GM21529 (cell line): ENCODE results near the gene MED22.
A peak's percentile ranks its signal among the peaks of the same experiment; 100 is the strongest.
"Not testable (repeated sequence)": the region's sequence is repeated elsewhere in the genome, so short reads cannot be mapped to it uniquely, and the experiment has no call there.

Experiments
- ATAC-seq: cut with Tn5 transposase; IDR thresholded peaks from one replicate; pipeline ENCODE4 v1.9.1; 2021; ENCODE audit not compliant: unreplicated experiment

MED22 gene

GRCh38 chr9:133339641-133340040 lies 8.3 kb downstream of the MED22 start:
- no peak for ATAC-seq

DNA sequence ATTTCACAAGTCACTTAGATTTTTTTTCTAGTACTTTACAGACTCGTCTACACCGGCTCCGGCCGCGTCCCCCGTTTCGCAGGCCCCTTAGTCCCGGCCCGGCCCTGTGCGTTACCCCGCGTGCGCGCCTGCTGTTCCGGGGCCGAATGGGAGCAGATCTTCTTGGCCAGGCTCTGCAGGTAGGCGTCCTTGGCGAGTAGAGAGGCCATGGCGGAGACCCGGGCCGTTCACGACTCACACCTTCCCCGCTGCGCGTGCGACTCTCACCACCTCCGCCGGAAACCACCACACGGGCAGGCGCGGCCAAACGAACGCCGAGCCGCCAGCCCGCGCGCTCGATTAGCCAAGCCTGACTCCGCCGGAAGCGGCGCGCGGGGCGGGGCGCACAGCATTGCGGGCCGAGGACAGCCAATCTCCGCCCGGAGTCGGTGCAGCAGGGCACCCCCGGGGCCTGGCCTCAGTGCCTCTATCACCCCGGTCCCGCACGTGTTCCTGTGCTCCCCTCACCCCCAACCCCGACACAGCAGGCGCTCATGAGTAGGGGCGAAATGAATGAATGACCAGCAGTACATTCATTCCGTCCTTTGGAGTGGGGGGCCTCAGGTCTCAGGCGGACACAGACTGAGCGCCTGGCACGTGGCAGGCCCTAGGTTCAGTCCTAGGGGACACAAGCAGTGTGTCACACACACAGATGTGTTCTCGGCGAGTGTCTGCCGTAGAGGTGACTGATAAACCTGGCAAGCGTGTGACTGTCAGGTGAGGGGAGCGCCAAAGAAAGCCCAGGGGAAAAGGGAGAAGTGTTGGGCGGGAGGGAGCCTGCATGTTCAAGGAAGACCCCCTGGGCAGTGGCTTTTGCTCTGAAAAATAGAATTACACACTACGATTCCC lies 11.8 kb downstream of the MED22 start, which contains the start of gene SURF6:
Gene SURF6 (minus strand): TSS at position 265 of the 888 bp plus-strand sequence. CDS start 56 bp downstream, at position 209.
- ATAC-seq, result peak; percentile 82

GRCh38 chr9:133334888-133335287 lies 13.0 kb downstream of the MED22 start:
- not testable (repeated sequence) for ATAC-seq

GRCh38 chr9:133334161-133334560 lies 13.8 kb downstream of the MED22 start:
- ATAC-seq, result no peak

DNA sequence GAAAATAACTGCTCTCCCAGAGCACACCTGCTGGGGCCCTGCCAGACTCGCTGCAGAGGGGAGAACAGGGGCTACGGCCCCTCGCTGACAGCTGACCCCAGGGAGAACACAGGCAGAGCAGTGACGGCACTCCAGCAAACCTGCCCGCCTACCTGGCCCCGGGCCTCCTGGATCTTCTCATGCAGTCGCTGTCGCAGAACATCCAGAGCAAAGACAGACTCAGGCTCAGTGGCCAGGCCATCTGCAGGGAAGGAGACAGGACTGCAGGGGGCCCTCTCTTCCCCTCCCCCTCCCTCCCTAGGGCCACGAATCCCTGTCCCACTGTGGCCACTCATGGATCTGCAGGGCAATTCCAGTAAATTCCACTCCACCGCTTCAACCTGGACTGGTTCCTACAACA lies 14.4 kb downstream of the MED22 start:
- no peak for ATAC-seq

DNA sequence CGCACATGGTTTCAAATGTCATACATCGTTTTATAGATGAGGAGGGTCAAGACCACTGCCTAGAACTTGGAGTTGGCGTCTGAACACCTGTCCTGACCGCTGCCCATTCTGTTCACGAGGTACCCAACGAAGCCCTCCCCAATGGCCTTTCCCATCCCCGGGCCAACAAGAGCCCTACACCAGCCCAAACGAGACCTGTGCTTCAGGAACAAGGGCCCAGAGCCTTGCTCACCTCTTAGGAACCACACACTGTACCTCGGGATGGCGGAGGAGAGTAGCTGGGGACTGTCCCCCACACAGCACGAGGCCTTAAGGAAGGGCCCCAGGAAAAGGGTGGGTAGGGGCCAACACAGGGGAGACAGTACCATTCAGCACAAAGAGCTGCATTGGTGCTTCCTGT lies 14.9 kb downstream of the MED22 start:
- no peak for ATAC-seq

GRCh38 chr9:133332381-133332730 lies 15.6 kb downstream of the MED22 start:
- no peak for ATAC-seq

DNA sequence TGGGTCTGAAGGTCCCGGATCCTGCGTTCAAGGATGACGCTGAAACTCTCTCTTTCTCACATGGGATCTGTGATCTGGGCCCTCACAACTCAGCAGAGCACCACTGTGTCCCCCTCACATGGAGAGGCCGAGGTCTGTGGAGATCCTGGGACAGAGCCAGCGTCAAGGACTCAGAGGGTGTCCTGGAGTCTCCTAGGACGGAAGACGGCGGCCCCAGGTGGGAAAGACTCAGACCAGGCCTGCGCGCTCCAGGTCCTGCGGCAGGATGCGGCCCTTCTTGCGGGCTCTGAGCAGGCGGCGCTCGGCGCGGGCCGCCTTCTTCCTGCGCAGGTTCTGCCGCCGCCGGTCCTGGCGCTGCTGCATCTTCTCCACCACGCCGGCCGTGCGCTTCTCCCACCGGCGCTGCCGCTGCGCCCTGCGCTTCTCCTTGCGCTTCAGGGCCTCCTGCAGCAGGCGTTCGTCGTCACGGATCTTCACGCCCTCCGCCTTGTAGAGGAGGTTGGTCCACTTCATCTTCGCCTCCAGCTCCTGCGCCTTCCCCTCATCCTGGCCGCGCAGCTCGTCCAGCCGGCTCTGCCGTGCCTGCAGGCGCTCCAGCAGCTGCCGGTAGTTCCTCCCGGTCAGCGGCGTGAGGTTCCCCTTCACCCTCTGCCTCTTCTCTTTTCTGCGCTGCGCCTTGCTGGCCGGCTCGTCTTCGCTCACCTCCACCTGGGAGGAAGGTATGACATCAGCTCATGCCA lies 16.1 kb downstream of the MED22 start:
- ATAC-seq, result no peak

DNA sequence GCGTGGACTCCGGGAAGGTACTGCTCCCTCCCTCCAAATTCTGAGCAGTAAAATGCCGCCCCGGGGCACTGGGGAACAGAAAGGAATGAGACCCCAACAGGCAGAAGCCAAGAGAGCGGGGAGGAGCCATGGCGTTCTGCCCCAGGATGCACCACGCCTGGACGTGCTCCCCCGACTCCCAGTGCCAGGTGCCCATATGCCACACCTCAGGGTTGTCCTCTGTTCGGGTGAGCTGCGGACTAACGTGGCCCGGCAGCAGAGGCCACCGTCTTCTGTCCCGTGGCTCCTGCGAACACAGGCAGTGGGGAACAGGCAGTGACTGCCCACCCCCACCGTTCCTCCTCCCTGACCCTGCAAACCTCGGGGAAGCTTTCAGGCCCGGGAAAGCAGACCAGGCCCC lies 16.7 kb downstream of the MED22 start:
- ATAC-seq, result no peak

DNA sequence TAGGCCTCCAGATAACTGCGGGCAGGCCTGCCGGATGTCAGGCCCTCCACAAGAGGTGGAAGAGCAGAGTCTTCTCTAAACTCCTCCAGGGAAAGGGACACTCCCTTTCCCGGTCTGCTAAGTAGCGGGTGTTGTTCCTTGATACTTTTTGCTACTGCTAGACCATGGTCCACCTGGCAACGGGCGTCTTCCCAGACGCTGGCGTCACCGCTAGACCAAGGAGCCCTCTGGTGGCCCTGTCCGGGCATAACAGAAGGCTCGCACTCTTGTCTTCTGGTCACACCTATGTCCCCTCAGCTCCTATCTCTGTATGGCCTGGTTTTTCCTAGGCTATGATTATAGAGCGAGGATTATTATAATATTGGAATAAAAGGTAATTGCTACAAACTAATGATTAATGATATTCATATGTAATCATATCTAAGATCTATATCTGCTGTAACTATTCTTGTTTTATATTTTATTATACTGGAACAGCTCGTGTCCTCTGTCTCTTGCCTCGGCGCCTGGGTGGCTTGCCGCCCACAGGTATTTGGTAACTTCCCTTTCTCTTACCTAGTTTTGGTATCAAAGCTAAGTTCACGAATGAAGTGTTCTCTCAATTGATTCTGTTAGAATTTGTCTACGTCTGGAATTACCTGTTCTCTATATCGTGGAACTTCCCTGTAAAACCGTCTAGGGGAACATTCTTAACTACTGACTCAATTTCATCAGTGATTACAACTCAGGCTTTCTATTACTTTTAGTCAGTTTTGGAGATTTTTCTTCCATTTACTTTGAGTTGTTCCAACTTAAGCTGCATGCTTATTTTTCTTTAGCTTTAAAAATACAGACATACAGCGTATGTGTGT lies 18.4 kb downstream of the MED22 start:
- not testable (repeated sequence) for ATAC-seq

GRCh38 chr9:133327834-133328484 lies 20.0 kb downstream of the MED22 start:
- ATAC-seq, result no peak

DNA sequence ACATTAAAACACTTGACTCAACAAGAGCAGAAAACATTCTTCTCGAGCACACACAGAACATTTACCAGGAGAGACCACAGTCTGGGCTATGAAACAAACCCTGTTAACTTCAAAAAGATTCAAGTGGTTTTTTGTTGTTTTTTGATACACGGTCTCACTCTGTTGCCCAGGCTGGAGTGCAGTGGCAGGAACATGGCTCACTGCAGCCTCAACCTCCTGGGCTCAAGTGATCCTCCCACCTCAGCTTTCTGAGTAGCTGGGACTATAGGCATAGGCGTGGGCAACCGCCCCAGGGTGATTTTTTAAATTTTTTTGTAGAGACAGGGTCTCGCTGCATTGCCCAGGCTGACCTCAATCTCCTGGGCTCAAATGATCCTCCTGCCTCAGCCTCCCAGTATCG lies 20.9 kb downstream of the MED22 start:
- not testable (repeated sequence) for ATAC-seq

DNA sequence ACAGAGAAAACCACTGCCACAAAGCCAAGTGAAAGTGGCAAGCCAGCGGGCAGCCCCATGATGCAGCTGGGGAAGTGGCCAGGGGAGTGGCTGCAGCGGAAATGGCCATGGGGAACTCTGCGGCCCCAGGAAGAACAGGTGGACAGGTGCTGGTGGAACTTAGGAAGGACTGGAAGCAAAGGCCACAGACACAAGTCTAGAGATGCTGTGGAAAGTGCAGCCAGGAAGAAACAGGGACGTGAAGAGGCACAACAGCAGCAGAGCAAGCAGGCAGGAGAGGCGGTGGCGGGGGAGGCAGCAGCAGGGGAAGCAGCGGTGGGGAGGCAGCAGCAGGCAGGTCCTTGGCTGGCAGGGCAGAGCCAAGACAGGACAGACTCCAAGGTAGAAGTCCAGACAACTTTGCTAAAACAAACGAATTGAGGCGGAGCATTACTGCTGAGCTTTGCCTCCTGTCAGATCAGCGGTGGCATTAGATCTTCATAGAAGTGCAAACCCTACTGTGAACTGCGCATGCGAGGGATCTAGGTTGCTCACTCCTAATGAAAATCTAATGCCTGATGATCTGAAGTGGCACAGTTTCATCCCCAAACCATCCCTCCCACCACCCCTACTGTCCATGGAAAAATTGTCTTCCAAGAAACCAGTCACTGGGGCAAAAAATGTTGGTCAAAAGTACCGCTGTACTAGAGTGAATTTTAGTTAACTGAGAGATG lies 23.8 kb downstream of the MED22 start:
- no peak for ATAC-seq

GRCh38 chr9:133323211-133323610 lies 24.7 kb downstream of the MED22 start:
- no peak for ATAC-seq

DNA sequence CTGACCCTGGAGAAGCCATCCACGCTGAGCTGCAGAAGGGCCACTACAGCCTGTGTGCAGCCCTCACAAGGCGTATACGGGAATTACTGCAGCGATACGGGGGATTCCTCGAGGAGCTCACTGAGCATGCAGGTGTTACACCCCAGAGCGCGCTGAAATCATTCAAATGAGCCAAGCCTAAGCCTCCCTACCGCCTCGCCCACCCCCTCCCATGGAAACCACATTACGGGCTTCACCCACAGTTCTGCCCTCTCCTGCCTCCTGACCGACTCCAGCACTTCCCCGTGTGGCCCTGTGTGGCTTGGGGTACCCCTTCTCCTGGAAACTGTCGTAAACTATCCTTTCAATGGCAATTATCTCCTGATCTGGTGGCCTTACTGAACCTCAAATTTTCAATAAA lies 25.2 kb downstream of the MED22 start:
- ATAC-seq, result no peak

DNA sequence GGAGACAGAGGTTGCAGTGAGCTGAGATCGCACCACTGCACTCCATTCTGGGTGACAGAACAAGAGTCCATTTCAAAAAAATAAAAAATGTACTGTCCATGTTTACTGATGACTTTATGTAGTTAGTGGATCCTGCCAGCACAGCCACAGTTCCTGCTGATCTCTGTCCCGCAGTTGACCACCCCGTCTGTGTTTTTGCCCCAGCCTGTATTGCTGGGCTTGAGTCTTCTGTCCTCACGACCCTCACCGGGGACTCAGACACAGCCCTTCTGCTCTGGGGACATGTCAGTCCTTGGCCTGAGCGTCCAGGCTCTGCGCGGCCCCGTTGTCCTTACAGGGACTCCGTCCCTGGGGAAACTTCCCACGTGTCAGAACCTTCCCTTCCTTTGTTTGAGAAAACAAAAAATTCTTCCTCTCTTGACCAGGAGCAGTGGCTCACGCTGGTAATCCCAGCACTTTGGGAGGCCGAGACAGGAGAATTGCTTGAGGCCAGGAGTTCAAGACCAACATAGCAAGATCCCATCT lies 26.5 kb downstream of the MED22 start:
- ATAC-seq, result no peak

DNA sequence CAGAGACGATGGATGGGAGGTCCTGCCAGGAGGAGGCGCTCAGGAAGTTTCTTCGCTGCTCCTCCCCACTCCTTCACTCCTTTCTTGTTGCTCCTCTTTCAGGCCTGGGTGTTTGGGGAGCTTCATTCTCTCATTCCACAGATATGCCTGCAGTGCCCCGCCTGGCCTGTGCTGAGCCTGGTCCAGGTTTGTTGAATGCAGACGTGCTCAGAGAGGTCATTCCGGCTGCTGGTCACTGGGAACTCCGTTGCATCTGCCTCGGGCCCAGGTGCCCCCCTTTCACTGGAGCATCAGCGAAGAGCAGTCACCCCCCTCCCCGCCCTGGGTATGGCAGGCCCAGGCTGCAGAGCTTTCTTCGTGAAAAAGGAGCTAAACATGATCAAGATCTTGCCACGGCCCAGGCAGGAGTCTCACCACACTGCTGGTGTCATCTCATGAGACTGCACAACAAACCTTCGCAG lies 27.5 kb downstream of the MED22 start:
- ATAC-seq, result no peak

DNA sequence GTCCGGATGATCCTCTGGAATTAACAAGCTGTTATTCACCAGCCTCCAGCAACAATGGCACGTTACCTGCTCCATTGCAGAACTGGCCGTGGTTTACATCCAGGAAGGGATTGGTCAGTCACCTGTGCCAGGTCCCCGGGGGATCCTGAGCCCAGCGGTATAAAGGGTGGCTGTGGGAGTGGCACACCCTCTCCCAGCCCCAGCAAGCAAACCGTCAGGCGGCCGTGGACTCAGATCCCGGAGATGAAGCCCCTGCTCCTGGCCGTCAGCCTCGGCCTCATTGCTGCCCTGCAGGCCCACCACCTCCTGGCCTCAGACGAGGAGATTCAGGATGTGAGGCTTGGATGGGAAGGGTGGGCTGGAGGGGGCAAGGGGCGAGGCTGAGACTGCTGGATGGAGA lies 30.4 kb downstream of the MED22 start:
- not testable (repeated sequence) for ATAC-seq

- ATAC-seq, result no peak
Measured at GRCh38 chr9:133315997-133316396, 31.9 kb downstream of the MED22 start.

GRCh38 chr9:133309608-133310007 lies 38.3 kb downstream of the MED22 start:
- ATAC-seq, result no peak
